Measurements from ENCODE around the gene KIRREL3.

The KIRREL3 gene

DNA sequence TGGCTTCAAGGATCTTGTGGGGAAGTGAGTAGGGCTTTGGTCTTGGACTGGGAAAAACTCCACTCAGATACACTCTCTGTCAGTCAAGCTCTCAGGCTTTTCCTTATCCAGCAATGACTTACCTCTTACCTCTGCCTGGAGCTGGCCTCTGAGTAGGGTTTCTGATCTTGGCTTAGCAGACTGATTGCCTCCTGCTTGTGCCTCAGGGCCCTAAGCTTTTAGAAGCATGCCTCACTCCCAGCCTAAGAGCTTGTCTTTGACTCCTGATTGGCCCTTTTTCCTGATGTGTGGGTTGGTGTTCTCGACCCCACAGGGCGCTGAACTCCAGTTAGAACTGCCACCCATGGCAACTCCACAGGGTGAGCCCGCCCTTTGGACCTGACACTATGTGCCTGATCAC is 370.1 kb downstream of the KIRREL3 start:
- Histone ChIP-seq H3K4me1 (ENCODE audit: control insufficient read depth in 5 of 5, insufficient read depth in 5 of 5, low read length in 5 of 5) (no peaks in the 10 kb centered on the region), H3K9me3 (ENCODE audit: control insufficient read depth in 5 of 5, low read length in 5 of 5) (no peaks in the 10 kb centered on the region), H3K9ac (ENCODE audit: low read length in 5 of 5) (no peak overlapping the region), H3K27ac (ENCODE audit: low read depth, low read length) (no peak overlapping the region), H3K36me3 (ENCODE audit: control insufficient read depth in 5 of 5, insufficient read depth in 5 of 5, low read length in 5 of 5) (no peaks in the 10 kb centered on the region), H3K27me3 (ENCODE audit: control insufficient read depth in 5 of 5, insufficient read depth in 4 of 5, low read length in 5 of 5) (peaks cover 0 to 5% (median 4%) of the 10 kb centered on the region in 5 donors), H3K4me3 (ENCODE audit: low read depth in 1 of 5, low read length in 5 of 5) (no peak overlapping the region)

DNA sequence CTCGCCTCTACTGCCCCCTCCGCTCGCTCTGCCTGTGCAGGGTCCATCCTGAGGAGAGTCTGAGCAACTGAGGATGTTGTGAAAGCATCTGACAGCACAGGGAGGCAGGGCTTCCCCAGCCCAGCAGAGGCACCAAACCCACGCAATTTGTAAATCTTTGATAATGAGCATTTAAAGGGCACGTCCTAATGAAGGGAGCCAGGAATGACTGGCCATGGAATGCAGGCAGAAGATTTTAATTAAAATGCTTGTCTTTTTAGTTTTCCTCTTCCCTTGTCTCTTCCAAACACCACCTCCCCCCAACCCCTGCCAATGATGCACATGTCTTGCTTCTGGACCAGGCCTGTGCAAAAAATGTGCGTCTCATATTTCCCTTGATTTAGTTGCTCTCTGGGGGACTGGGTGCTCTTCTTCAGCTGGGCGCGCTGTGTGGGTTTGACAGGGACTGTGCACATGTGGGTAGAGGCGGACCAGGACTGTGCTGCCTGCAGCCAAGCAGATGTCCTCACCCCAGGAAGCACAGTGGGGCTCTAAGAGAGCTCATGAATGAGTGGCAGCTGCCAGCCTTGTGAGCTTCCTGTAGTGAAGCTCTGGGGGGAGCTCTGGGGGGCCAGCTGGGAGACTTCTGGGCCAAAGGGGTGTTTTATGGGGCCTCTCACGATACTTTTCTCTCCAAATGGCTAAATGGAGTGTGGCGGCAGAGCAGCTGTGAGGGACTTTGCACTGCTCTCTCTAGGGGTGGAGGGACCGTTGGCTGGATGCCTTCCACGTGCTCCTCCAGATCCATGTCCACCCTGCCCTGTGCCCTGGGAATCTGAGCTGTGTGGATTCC is 371.6 kb downstream of the KIRREL3 start:
- Histone ChIP-seq H3K27me3 (ENCODE audit: control insufficient read depth in 5 of 5, insufficient read depth in 4 of 5, low read length in 5 of 5) (peaks cover 0 to 4% (median 3%) of the 10 kb centered on the region in 5 donors), H3K4me1 (ENCODE audit: control insufficient read depth in 5 of 5, insufficient read depth in 5 of 5, low read length in 5 of 5) (no peaks in the 10 kb centered on the region), H3K27ac (ENCODE audit: low read depth, low read length) (no peak overlapping the region), H3K36me3 (ENCODE audit: control insufficient read depth in 5 of 5, insufficient read depth in 5 of 5, low read length in 5 of 5) (no peaks in the 10 kb centered on the region), H3K9ac (ENCODE audit: low read length in 5 of 5) (no peak overlapping the region), H3K4me3 (ENCODE audit: low read depth in 1 of 5, low read length in 5 of 5) (no peak overlapping the region), H3K9me3 (ENCODE audit: control insufficient read depth in 5 of 5, low read length in 5 of 5) (no peaks in the 10 kb centered on the region)

DNA sequence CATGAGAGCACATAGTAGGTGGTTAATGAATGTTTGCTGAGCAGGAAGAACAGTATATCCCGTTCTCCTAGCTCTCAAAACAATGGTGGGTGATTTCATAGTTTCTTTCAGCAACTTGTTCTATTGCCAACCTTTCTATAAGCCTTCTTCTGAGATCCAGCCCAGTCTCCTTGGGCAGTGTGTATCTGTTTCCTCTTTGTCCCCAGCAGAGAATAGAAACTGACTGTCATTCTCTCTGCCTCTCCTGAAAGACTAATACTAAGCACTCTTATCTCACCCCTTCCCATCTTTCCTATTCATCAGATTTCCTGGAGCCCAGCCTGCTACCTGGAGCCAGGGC is 372.1 kb downstream of the KIRREL3 start:
- Histone ChIP-seq H3K36me3 (ENCODE audit: control insufficient read depth in 5 of 5, insufficient read depth in 5 of 5, low read length in 5 of 5) (no peaks in the 10 kb centered on the region), H3K27me3 (ENCODE audit: control insufficient read depth in 5 of 5, insufficient read depth in 4 of 5, low read length in 5 of 5) (peaks cover 0 to 4% (median 4%) of the 10 kb centered on the region in 5 donors), H3K4me1 (ENCODE audit: control insufficient read depth in 5 of 5, insufficient read depth in 5 of 5, low read length in 5 of 5) (no peaks in the 10 kb centered on the region), H3K9ac (ENCODE audit: low read length in 5 of 5) (no peak overlapping the region), H3K4me3 (ENCODE audit: low read depth in 1 of 5, low read length in 5 of 5) (no peak overlapping the region), H3K9me3 (ENCODE audit: control insufficient read depth in 5 of 5, low read length in 5 of 5) (no peaks in the 10 kb centered on the region), H3K27ac (ENCODE audit: low read depth, low read length) (no peak overlapping the region)

DNA sequence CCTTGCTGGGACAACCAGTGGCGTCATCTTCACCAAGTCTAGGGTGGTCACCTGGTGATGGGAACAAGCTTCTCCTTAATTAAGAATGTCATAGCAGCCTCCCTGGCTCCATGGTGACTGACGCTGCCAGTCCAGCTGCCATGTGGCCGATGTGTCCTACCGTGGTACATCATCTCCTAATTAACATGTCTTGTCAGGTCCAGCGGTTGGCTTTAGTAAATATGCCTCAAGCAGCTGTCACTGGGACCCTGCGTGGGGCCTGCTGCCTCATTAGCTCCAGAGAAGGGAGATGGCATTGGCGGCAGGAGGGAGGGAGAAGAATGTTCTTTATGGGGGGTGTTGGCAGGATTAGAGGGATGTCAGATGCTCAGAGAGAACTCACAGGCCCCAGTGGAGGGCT is 373.1 kb downstream of the KIRREL3 start:
- H3K27ac ChIP-seq (ENCODE audit: low read depth, low read length), result no peak overlapping the region
- H3K4me1 ChIP-seq (ENCODE audit: control insufficient read depth in 5 of 5, insufficient read depth in 5 of 5, low read length in 5 of 5), result no peaks in the 10 kb centered on the region
- no peaks in the 10 kb centered on the region for H3K36me3 ChIP-seq (ENCODE audit: control insufficient read depth in 5 of 5, insufficient read depth in 5 of 5, low read length in 5 of 5)
- no peak overlapping the region for H3K9ac ChIP-seq (ENCODE audit: low read length in 5 of 5)
- no peak overlapping the region for H3K4me3 ChIP-seq (ENCODE audit: low read depth in 1 of 5, low read length in 5 of 5)
- H3K9me3 ChIP-seq (ENCODE audit: control insufficient read depth in 5 of 5, low read length in 5 of 5), result no peaks in the 10 kb centered on the region
- H3K27me3 ChIP-seq (ENCODE audit: control insufficient read depth in 5 of 5, insufficient read depth in 4 of 5, low read length in 5 of 5), result peaks cover 0 to 6% (median 4%) of the 10 kb centered on the region in 5 donors

DNA sequence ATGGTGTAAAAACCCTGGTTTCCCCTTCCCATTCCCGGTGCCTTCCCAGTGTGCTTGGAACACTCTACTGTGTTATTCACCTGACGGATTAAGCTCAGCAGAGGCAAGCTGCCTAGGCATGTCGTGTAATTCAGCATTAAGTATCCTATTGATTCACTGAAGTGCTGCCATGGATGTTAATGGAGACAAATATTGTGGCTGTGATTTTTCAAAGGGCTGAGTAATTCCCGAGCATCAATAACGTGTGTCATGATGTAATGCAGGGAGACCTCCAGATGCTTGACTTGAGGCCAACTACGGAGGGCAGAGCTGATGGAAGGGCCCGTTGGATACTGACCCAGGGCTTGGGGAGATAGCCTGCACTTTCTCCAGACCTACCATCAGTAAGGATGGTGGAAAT is 376.1 kb downstream of the KIRREL3 start:
- H3K4me3 ChIP-seq (ENCODE audit: low read depth in 1 of 5, low read length in 5 of 5), result no peak overlapping the region
- no peaks in the 10 kb centered on the region for H3K4me1 ChIP-seq (ENCODE audit: control insufficient read depth in 5 of 5, insufficient read depth in 5 of 5, low read length in 5 of 5)
- no peak overlapping the region for H3K9ac ChIP-seq (ENCODE audit: low read length in 5 of 5)
- H3K9me3 ChIP-seq (ENCODE audit: control insufficient read depth in 5 of 5, low read length in 5 of 5), result no peaks in the 10 kb centered on the region
- H3K27me3 ChIP-seq (ENCODE audit: control insufficient read depth in 5 of 5, insufficient read depth in 4 of 5, low read length in 5 of 5), result peaks cover 0 to 6% (median 4%) of the 10 kb centered on the region in 5 donors
- H3K36me3 ChIP-seq (ENCODE audit: control insufficient read depth in 5 of 5, insufficient read depth in 5 of 5, low read length in 5 of 5), result no peaks in the 10 kb centered on the region
- H3K27ac ChIP-seq (ENCODE audit: low read depth, low read length), result no peak overlapping the region

DNA sequence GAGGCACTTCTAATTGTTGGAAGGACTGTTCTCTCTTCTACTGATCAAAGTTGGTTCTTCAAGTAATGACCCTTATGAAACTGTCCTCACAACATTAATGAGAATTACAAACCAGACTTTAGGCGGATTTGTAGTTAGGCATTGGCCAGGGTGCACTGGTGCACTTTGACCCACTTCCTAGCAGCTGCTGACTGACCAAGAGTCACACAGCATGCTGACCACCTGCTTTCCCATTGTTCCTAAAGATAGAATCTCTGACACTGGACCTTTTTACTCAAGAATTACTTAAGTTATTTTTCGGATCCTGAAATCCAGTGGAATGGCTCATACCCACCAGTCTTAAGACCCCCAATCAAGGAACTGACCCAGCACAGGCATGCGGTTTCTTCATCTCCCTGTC is 381.1 kb downstream of the KIRREL3 start:
- H3K27ac ChIP-seq (ENCODE audit: low read depth, low read length), result no peak overlapping the region
- H3K4me1 ChIP-seq (ENCODE audit: control insufficient read depth in 5 of 5, insufficient read depth in 5 of 5, low read length in 5 of 5), result no peaks in the 10 kb centered on the region
- H3K4me3 ChIP-seq (ENCODE audit: low read depth in 1 of 5, low read length in 5 of 5), result no peak overlapping the region
- H3K9ac ChIP-seq (ENCODE audit: low read length in 5 of 5), result no peak overlapping the region
- H3K9me3 ChIP-seq (ENCODE audit: control insufficient read depth in 5 of 5, low read length in 5 of 5), result peaks cover 0 to 3% (median 0%) of the 10 kb centered on the region in 5 donors
- H3K27me3 ChIP-seq (ENCODE audit: control insufficient read depth in 5 of 5, insufficient read depth in 4 of 5, low read length in 5 of 5), result peaks cover 0 to 4% (median 0%) of the 10 kb centered on the region in 5 donors
- no peaks in the 10 kb centered on the region for H3K36me3 ChIP-seq (ENCODE audit: control insufficient read depth in 5 of 5, insufficient read depth in 5 of 5, low read length in 5 of 5)

DNA sequence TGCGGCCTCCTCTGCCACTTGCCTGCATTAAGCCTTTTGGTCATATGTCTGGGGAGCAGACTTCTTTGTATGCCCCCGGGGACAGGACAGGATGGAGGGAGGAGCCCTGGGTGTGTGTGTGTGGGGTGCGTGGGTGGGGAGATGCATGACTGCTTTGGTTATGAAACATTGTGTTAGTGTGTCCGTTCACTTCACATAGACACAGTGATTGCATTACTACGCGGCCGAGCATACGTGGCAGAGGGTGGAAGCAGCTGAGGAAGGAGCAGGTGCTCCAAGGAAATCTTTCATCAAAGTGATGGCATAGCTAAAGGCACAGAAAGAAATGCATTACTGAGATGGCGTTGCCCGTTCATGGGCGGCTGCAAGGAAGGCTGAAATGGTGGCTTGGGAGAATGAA is 384.7 kb downstream of the KIRREL3 start:
- Histone ChIP-seq H3K4me3 (ENCODE audit: low read depth in 1 of 5, low read length in 5 of 5) (no peak overlapping the region), H3K9me3 (ENCODE audit: control insufficient read depth in 5 of 5, low read length in 5 of 5) (peaks cover 0 to 3% (median 0%) of the 10 kb centered on the region in 5 donors), H3K4me1 (ENCODE audit: control insufficient read depth in 5 of 5, insufficient read depth in 5 of 5, low read length in 5 of 5) (no peaks in the 10 kb centered on the region), H3K27me3 (ENCODE audit: control insufficient read depth in 5 of 5, insufficient read depth in 4 of 5, low read length in 5 of 5) (peaks cover 0 to 4% (median 0%) of the 10 kb centered on the region in 5 donors), H3K27ac (ENCODE audit: low read depth, low read length) (no peak overlapping the region), H3K9ac (ENCODE audit: low read length in 5 of 5) (no peak overlapping the region), H3K36me3 (ENCODE audit: control insufficient read depth in 5 of 5, insufficient read depth in 5 of 5, low read length in 5 of 5) (no peaks in the 10 kb centered on the region)

DNA sequence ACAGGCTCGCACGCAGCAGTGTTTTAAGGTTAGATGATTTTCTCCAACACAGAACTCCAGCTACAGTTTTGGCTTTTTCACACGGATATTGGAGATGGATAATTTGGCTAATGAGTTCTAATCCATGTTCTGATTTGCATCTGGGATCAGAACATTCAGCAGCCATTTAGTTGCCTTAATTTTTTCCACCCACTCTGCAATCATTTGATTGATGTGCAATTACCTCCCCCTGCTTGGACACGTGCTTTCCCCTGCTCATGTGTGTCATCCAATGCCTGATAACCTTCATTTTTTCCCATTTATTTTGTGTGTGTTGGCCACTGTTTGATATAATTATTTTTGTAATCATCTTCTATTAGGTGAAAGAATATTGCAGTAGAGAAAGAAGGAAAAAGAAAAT is 387.3 kb downstream of the KIRREL3 start:
- Histone ChIP-seq H3K9ac (ENCODE audit: low read length in 5 of 5) (no peak overlapping the region), H3K9me3 (ENCODE audit: control insufficient read depth in 5 of 5, low read length in 5 of 5) (peaks cover 0 to 3% (median 0%) of the 10 kb centered on the region in 5 donors), H3K4me3 (ENCODE audit: low read depth in 1 of 5, low read length in 5 of 5) (no peak overlapping the region), H3K36me3 (ENCODE audit: control insufficient read depth in 5 of 5, insufficient read depth in 5 of 5, low read length in 5 of 5) (no peaks in the 10 kb centered on the region), H3K27ac (ENCODE audit: low read depth, low read length) (no peak overlapping the region), H3K27me3 (ENCODE audit: control insufficient read depth in 5 of 5, insufficient read depth in 4 of 5, low read length in 5 of 5) (peaks cover 0 to 5% (median 0%) of the 10 kb centered on the region in 5 donors), H3K4me1 (ENCODE audit: control insufficient read depth in 5 of 5, insufficient read depth in 5 of 5, low read length in 5 of 5) (no peaks in the 10 kb centered on the region)

DNA sequence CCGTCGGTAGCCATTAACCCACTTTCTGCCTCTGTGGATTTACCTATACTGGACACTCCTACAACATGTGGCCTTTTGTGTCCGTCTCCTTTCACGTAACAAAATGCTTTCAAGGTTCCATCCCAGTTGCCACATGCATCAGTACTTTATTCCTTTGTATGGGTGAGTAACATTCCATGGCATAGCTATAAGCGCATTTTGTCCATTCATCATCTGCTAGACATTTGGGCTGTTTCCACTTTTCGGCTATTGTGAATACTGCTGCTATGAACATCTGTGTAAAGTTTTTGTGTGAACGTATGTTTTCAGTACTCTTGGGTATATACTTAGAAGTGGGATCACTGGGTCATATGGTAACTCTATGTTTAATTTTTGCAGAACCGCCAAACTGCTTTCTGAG is 387.9 kb downstream of the KIRREL3 start:
- no peaks in the 10 kb centered on the region for H3K36me3 ChIP-seq (ENCODE audit: control insufficient read depth in 5 of 5, insufficient read depth in 5 of 5, low read length in 5 of 5)
- peaks cover 0 to 5% (median under 1%) of the 10 kb centered on the region in 5 donors for H3K27me3 ChIP-seq (ENCODE audit: control insufficient read depth in 5 of 5, insufficient read depth in 4 of 5, low read length in 5 of 5)
- H3K4me1 ChIP-seq (ENCODE audit: control insufficient read depth in 5 of 5, insufficient read depth in 5 of 5, low read length in 5 of 5), result no peaks in the 10 kb centered on the region
- peaks cover 0 to 3% (median 0%) of the 10 kb centered on the region in 5 donors for H3K9me3 ChIP-seq (ENCODE audit: control insufficient read depth in 5 of 5, low read length in 5 of 5)
- no peak overlapping the region for H3K27ac ChIP-seq (ENCODE audit: low read depth, low read length)
- no peak overlapping the region for H3K9ac ChIP-seq (ENCODE audit: low read length in 5 of 5)
- H3K4me3 ChIP-seq (ENCODE audit: low read depth in 1 of 5, low read length in 5 of 5), result no peak overlapping the region

DNA sequence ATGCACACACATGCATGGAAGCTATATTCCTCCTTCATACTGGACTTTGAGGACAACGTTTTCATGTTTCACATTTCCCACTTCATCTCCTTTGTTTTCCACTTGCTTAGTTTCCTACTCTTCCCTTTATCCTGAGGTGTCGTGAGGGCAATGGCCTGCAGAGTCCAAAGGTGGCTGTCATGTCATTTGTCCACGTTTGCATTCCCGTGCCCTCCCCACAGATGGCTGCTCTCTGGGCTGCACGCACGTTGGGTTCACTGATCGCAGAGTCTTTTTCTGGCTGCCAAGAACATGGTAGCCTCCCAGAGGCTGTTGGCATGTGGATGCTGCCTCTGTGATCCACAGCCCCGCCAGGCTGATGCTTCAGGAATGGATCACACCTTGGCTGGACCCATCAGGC is 389.1 kb downstream of the KIRREL3 start:
- peaks cover 0 to 11% (median 10%) of the 10 kb centered on the region in 5 donors for H3K27me3 ChIP-seq (ENCODE audit: control insufficient read depth in 5 of 5, insufficient read depth in 4 of 5, low read length in 5 of 5)
- peaks cover 0 to 3% (median 0%) of the 10 kb centered on the region in 5 donors for H3K9me3 ChIP-seq (ENCODE audit: control insufficient read depth in 5 of 5, low read length in 5 of 5)
- H3K9ac ChIP-seq (ENCODE audit: low read length in 5 of 5), result no peak overlapping the region
- no peak overlapping the region for H3K27ac ChIP-seq (ENCODE audit: low read depth, low read length)
- no peak overlapping the region for H3K4me3 ChIP-seq (ENCODE audit: low read depth in 1 of 5, low read length in 5 of 5)
- no peaks in the 10 kb centered on the region for H3K36me3 ChIP-seq (ENCODE audit: control insufficient read depth in 5 of 5, insufficient read depth in 5 of 5, low read length in 5 of 5)
- H3K4me1 ChIP-seq (ENCODE audit: control insufficient read depth in 5 of 5, insufficient read depth in 5 of 5, low read length in 5 of 5), result no peaks in the 10 kb centered on the region

Measured in subcutaneous abdominal adipose tissue (tissue), 5 donors.